Esophagus squamous epithelium (tissue), 4 donors: ENCODE results near the gene SRA1.

Experiments
- CTCF ChIP-seq, 6 experiments: fragments of 450-650 bp in 4 of 6; fragments of 200-600 bp in 2 of 6; sonication (generic) in 2 of 6; IDR thresholded peaks; one replicate each; pipeline ENCODE4 v1.5.1; 2016 to 2019; ENCODE audit warnings: antibody characterized with exemption in 6 of 6, mild to moderate bottlenecking in 4 of 6, moderate library complexity in 4 of 6
- POLR2A ChIP-seq, 4 donors: fragments of 450-650 bp; IDR thresholded peaks; one replicate each; pipeline ENCODE4 v1.6.1; 2017; ENCODE audit warnings: antibody characterized with exemption in 4 of 4, mild to moderate bottlenecking in 4 of 4, moderate library complexity in 3 of 4

GRCh38 chr5:140557136-140557805 lies at the start of gene SRA1:
- no peak for TF ChIP-seq CTCF (IDR thresholded peaks at IDR 0.05)
- peak in 3 of 4 donors; percentile 90 to 93 (median 92) for TF ChIP-seq POLR2A (IDR thresholded peaks at IDR 0.05)
